HG02973 (cell line): ENCODE results near the gene GPR158.

Experiments
- ATAC-seq: cut with Tn5 transposase; IDR thresholded peaks from one replicate; pipeline ENCODE4 v1.9.1; 2021; ENCODE audit warnings: moderate library complexity; ENCODE audit not compliant: unreplicated experiment

The GPR158 gene

DNA sequence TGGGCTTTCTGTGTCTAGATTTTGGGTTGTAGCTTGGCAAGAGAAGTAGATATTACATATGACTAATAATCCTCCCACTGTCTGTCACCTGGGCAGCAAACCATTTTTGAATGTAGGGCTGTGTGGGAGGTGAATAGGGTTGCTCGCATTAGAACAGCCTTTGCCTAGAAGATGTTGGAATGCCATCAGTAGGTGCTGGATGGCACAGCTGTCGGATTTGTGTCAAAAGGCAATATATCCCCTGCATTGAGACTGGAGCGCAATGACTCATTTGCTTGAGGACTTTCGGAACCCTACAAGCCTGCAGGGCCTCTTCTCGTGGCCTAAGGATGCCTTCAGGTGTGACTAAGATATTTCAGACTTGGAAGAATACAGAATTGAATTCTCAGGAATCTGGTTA lies 323.8 kb downstream of the GPR158 start:
- ATAC-seq = no peak

- no peak for ATAC-seq
These were observed 327.1 kb downstream of the GPR158 start for GRCh38 chr10:25501912-25502311.

DNA sequence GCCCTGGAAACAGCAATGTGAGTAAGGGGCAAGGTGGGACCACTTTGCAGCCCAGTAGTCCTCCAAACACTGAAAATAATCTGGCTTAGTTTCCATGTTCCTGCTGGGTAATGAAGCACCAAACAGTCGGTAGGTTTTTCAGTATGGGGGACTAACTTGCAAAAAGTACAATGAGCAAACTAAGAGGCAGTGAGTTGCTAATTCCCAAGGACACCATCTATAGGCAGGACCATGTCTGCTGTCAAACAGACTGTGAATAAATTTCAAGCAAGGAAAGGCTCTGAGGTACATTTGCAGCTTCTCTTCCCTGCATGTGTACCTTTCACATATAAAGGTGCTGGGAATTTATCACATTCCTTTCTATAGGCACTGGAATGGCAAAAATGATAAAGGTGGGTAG lies 327.7 kb downstream of the GPR158 start:
- ATAC-seq = no peak

DNA sequence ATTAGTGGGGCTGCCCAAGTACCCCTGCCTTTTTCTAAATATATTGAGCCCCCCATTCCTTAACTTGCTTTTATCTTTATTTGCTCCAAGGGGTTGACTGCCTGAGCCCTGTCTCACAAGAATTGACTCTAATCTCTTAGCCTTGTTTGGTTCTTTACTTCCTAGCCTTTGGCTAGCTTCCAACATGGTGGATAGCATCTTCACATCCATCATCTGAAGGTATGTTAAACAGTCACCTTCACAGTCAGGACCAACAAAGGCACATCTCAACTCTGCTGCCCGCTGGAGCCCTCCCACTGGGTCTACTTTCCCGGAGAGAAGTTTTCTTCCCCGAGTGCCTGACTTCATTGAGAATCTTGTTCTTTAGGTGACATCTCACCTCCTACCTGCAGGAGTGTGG lies 329.5 kb downstream of the GPR158 start:
- no peak for ATAC-seq

DNA sequence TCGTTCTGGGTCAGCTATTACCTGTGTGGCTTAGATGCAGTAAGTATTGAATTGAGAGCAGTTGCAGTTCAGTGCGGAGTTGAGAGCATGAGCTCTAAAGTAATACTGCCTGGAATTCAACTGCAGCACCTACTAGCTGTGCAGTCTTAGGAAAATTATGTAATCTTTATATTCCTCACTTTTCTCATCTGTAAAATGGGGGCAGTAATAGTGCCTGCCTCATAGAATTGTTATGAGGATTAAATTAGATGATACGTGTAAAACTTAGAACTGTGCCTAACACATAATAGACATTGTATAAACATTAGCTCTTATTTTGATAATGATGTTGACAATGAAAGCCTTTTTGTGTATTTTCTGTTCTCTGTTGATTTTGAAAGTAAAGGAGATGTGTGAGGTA lies 330.0 kb downstream of the GPR158 start:
- no peak for ATAC-seq

- no peak for ATAC-seq
These were observed 330.7 kb downstream of the GPR158 start for GRCh38 chr10:25505466-25505865.

DNA sequence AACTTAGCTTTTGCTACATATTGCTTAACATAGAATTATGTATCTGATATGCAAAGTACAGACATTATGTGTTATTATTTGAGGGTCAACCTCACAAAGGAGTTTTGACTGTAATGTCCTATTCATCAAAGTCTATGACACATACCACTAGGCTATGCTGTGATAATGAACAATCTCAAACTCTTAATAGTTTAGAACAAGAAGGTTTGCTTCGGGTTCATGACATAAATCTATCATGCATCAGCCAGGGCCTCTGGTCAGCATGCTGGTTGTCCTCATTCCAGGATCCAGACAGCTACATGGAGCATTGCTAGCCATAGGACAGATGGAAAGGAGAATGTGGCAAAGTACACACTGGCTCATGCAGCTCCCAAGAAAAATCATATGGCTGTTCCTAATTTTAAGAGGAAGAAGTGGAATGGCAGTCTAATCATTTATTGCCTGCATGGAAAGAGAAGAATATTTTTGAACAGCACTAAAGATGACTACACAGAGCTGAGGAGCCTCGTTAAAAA lies 332.1 kb downstream of the GPR158 start:
- no peak for ATAC-seq

DNA sequence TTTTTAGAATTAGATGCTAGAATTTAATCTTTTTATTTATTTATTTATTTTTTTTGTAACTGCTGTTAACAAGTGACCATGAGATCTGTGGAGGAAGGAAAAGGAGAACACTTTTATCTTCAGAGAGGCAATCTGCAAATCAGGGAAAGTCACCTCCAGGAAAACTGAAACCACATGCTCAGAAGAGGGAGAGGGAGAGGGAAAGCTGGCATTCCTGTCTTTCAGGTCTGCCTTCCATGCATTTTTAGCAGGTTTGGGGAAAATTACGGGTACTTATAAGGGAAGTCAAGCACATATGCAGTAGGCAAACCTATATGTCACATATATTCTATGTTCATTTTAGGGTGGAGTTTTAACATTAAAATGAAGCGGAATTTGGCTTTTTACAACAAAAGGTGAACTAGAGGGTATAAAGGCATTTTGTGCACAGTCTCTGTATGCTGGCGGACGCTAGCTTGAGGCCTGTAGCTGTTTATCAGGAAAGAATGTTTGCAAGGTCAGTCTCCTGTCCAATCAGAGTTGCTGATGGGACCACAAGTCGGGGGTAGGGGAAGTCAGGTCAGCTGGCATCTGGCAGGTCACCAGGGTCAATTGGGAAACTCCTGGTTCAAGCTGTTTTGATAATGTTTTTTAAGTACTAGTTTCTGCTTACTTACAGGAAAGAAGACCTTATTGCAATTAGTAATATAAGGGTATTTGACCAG lies 333.5 kb downstream of the GPR158 start:
- ATAC-seq = no peak

DNA sequence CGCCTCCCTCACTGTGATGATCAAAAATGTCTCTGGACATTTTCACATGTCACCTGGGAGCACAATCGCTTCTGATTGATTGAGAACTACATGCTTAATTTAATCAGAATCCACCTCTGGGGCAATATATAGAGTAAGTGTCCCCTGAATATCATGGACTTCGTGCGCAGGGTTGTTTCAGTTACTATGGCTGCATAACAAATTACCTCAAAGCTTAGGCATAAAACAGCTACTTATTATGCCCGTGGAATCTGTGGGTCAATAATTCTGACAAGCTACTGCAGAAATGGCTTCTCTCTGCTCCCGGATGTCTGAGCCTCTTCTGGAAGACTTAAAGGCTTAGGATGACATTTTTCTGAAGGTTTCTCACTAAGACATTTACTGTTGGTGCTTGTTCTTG lies 334.4 kb downstream of the GPR158 start:
- ATAC-seq = no peak

- no peak for ATAC-seq
These were observed 347.5 kb downstream of the GPR158 start for GRCh38 chr10:25522294-25522693.

DNA sequence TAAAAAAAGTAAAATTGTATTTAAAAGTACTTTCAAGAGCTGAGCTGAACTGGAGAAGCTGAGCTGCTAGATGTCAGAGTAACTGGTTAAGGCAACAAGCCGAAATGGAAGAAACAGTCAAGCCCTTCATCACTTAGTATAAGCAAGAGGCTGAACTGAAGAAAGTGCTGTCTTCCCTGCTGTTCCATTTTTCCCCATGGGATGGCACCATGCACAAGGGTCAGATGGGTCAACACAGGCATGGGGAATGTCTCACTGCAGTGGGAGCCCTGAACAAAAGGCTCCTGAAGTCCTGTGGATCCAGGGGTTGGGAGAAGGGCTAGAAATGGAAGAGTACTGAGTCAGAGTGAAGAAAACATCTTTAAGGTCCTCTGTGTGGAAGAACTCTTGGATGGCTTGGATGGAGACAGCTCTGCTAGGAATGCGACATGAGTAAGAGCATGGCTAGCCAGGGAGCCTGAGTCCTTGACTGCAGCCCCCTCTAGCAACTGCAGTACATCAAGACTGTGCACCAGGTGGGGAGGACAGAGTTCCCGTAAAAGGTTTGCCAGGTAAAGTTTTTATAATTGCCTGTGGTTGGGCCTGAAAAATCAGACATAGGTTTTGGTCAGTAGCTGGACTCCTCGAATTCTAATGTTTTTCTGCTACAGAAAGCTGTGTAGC lies 348.3 kb downstream of the GPR158 start:
- ATAC-seq = no peak

- no peak for ATAC-seq
These were observed 355.5 kb downstream of the GPR158 start for GRCh38 chr10:25530306-25530705.

DNA sequence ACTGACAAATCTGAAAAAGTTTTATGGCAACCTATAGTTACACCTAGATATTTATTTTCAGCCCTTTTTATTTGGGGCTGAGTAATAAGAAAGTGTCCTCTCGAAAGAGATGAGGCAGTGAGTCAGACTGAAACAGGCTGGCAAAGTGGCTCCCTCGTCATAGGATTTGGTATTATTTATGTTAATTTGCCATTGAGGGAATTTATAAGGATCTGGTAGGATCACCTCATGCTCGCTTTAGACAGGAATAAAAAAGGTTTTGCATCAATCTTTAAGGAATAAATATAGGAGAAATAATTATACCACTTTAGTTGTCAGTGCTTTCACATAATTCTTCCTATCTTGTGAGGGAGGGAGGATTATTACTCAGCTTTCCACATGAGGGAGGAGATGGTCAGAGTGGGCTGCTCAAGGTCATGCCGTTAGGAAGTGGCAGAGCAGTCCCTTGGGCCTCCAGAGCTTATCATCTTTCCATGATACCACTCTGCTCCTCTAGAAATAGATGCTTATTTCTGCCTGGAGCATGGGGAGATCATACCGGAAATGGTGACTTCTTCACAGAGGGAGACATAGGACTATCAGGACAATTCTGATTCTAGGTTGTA lies 356.8 kb downstream of the GPR158 start:
- ATAC-seq = no peak

- no peak for ATAC-seq
These were observed 357.4 kb downstream of the GPR158 start for GRCh38 chr10:25532213-25532612.

GRCh38 chr10:25536027-25536426 lies 361.2 kb downstream of the GPR158 start:
- no peak for ATAC-seq

DNA sequence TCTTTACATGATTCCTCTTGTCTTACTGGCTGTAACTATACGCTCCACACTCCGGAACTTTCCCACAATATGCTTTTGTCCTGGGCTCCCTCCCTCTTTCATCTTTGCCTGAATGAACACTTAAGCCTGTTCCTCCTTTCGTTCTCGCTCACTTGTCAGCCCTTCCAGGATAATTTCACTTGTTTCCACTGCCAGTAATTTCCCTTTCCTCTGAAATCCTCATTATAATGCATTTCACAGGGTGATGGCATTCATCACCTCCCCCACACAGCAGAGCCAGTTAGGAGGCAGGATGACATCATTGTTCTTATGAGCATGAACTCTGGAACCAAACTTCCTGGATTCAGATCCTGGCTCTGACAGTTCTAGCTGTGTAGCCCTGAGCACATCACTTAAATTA lies 372.6 kb downstream of the GPR158 start:
- no peak for ATAC-seq

GRCh38 chr10:25552283-25552919 lies 377.6 kb downstream of the GPR158 start:
- no peak for ATAC-seq

DNA sequence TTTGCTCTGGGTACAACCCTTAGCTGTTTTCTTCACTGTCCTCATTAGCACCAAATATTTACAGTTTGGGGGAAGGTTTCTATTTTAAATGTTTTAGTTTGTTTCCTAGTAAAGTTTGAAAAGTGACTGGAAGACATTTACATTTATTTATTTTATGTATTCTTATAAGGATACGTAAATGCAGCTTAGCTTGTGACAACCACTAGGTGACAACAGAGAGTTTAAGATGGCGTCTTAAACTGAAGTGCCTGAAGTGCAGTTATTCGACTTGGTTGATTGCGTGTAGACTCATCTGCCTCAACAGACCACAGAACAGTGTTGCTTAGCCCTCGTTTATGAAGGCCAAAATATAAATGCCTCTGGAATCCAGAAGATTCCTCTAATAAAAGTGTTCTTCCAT lies 381.1 kb downstream of the GPR158 start:
- no peak for ATAC-seq

- ATAC-seq = no peak
These were observed 381.7 kb downstream of the GPR158 start for GRCh38 chr10:25556457-25556856.

- ATAC-seq = no peak
These were observed 382.3 kb downstream of the GPR158 start for GRCh38 chr10:25557136-25557535.

DNA sequence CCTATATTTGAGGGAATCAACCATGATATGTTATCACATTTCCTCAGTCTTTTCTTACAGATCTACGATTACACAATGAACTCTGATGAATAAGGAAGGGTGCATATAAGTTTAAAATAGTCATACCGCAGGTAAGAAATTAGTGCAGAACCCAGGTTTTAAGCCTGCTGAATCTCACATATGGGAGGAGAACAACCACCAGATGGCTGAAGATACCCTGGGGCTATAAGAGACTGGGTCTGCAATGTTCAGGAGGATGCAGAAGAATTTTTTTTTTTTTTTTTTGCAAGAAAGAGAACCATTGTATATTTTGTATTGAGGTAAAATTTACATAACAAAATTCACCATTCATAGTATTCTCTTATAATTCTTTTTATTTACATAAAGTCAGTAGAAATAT lies 387.0 kb downstream of the GPR158 start:
- ATAC-seq = no peak

DNA sequence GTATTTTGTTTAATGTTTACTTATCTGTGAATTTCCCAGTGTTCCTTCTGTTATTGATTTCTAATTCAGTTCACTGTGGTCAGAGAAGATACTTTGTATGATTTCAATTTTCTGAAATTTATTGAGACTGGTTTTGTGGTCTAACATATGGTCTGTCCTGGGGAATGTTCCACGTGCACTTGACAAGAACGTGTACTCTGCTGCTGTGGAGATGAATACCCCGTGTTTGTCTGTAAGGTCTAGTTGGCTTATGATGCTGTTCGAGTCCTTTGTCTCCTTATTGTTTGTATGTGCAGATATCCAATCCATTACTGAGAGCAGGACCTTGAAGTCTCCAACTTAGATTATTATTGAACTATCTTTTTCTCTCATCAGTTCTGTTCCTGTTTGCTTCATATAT lies 387.7 kb downstream of the GPR158 start:
- no peak for ATAC-seq
